Activated CD8-positive, alpha-beta T cell treated with anti-CD3 and anti-CD28 coated beads for 36 hours (primary cell): ENCODE results near the gene PLPP1. TPM values are rescaled to one million over a fixed set of nuclear protein-coding genes. Genes with fewer than 3 reads are reported as not detected.
A peak's percentile ranks its signal among the peaks of the same experiment; 100 is the strongest.

Experiments
- ATAC-seq: fragments of 200-7000 bp; cut with Tn5 transposase; one replicate; pipeline ENCODE4 v1.10.0; 2021; ENCODE audit warnings: mild to moderate bottlenecking, moderate library complexity
- CTCF ChIA-PET: fragments of 350-600 bp; sonication (Branson Sonifier 250); formaldehyde crosslinking; loops from one replicate; lab custom pipeline; 2021; ENCODE audit warnings: antibody characterized with exemption; lab: Charles Lee
- POLR2A ChIA-PET: fragments of 350-600 bp; sonication (Branson Sonifier 250); formaldehyde crosslinking; loops from one replicate; lab custom pipeline; 2021; ENCODE audit warnings: antibody characterized with exemption; lab: Charles Lee
- DNase-seq: peaks from one replicate; pipeline ENCODE4 v3.0.0-alpha.2; 2020
- H3K27ac Mint-ChIP-seq: one replicate; pipeline ENCODE4 v1.8.0; 2021; ENCODE audit warnings: mild to moderate bottlenecking, mixed read lengths
- H3K27me3 Mint-ChIP-seq: one replicate; pipeline ENCODE4 v1.8.0; 2021; ENCODE audit warnings: mixed read lengths
- H3K36me3 Mint-ChIP-seq: one replicate; pipeline ENCODE4 v1.8.0; 2021; ENCODE audit warnings: low read depth, mixed read lengths
- H3K4me1 Mint-ChIP-seq: one replicate; pipeline ENCODE4 v1.8.0; 2021; ENCODE audit warnings: low read depth, mixed read lengths
- H3K4me3 Mint-ChIP-seq: one replicate; pipeline ENCODE4 v1.8.0; 2021; ENCODE audit warnings: mild to moderate bottlenecking, moderate library complexity, mixed read lengths
- H3K9me3 Mint-ChIP-seq: one replicate; pipeline ENCODE4 v1.8.0; 2021; ENCODE audit warnings: mixed read lengths
- CTCF ChIP-seq: fragments of 200-600 bp; IDR thresholded peaks from one replicate; pipeline ENCODE4 v1.8.0; 2022; ENCODE audit warnings: antibody characterized with exemption, mild to moderate bottlenecking
- intact Hi-C: fragments of 100-400 bp; cut with micrococcal nuclease; formaldehyde crosslinking; loops from one replicate; pipeline ENCODE4 v1.10.0; 2022
- total RNA-seq, 2 experiments: library from RNA; stranded (reverse); gene quantifications; one replicate each; pipeline ENCODE4 v1.2.3, GENCODE V29; 2021

The PLPP1 gene
- total RNA-seq, 2 experiments from 2014 or later = 15.9 to 17.6 TPM

GRCh38 chr5:55391707-55392106, 143.1 kb downstream of the PLPP1 start:
- Mint-ChIP-seq H3K4me3 (no peak overlapping the region), H3K9me3 (peaks cover 2% of the 10 kb centered on the region), H3K27me3 (no peaks in the 10 kb centered on the region), H3K36me3 (peaks cover 60% of the 10 kb centered on the region), H3K4me1 (no peaks in the 10 kb centered on the region), H3K27ac (no peak overlapping the region)
- no peak for ATAC-seq
- intact Hi-C loops = no loop called here
- no peak for TF ChIP-seq CTCF
- ChIA-PET CTCF (no interaction called here), POLR2A (no interaction called here)
- no peak for DNase-seq

DNA sequence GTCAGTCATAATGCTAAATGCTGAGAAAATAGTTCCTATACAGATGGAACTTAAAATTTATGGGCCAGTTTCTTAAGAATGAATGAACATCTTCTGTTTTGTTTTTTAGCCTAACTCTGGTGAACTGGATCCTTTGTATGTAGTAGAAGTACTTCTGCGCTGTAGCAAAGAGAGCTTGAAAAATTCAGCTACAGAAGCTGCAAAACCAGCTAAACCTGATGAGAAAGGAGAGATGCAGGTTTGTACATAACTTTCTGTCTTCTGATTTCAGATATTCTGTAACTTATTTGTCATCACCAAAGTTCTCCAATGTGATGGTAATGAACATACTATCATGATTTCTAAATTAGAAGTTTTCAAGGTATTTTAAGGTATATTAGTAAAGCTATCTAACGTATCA, 146.9 kb downstream of the PLPP1 start:
- POLR2A ChIA-PET = no interaction called here
- H3K4me1 Mint-ChIP-seq = peaks cover 21% of the 10 kb centered on the region
- no peak for ATAC-seq
- DNase-seq = no peak
- peaks cover 72% of the 10 kb centered on the region for H3K36me3 Mint-ChIP-seq
- H3K27me3 Mint-ChIP-seq = no peaks in the 10 kb centered on the region
- intact Hi-C loops = no loop called here
- H3K4me3 Mint-ChIP-seq = no peak overlapping the region
- H3K27ac Mint-ChIP-seq = no peak overlapping the region
- no peak for TF ChIP-seq CTCF
- CTCF ChIA-PET = no interaction called here
- peaks cover 7% of the 10 kb centered on the region for H3K9me3 Mint-ChIP-seq

DNA sequence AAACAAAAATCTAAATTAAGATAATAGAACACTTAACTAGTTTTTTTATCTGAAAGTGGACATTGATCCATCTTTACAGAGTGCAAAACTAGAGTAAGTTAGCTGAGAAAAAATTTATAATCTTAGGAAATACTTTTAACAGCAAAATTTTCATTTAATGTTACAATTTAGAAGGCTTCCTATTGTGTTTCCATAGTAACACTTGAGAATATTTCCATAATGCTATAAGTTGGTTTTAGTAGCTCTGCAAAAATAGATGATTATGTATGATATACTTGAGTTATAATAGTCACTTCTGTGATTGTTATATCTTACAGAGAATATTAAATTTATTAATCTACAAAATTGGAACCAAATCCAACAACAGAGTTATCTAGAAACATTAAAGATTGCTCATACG, 148.4 kb downstream of the PLPP1 start:
- ChIA-PET CTCF (interaction anchor here (1.2 to 1.5 kb wide), 2 partner anchors 61 to 305 kb away, joined by 4 to 7 read pairs; no protein-coding TSS in a partner anchor), POLR2A (interaction anchor here (1.1 kb wide), 1 partner anchor 147 kb away, joined by 3 read pairs; no protein-coding TSS in a partner anchor)
- peaks cover 69% of the 10 kb centered on the region for H3K36me3 Mint-ChIP-seq

DNA sequence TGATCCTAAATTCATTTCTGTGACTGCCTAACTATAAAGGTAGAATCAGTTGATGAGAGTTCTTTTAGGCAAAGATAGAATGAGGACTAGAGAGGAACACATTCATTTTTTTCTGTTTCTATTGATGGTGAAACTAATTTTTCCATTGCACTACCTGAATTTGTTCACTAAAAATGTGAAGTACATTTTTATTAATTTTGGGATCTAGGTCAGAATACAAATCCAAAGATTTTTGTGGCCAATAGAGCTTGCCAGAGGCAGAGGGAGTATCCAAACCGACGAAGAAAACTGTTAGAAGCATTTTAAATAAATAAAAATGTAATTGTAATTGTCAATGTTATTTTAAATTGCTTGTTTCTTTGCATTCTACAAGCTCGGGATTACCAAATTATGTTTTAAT, 148.9 kb downstream of the PLPP1 start:
- H3K27ac Mint-ChIP-seq = no peak overlapping the region
- H3K27me3 Mint-ChIP-seq = no peaks in the 10 kb centered on the region
- H3K4me3 Mint-ChIP-seq = no peak overlapping the region
- intact Hi-C loops = no loop called here
- H3K4me1 Mint-ChIP-seq = peaks cover 21% of the 10 kb centered on the region
- H3K36me3 Mint-ChIP-seq = peaks cover 69% of the 10 kb centered on the region
- no peak for TF ChIP-seq CTCF
- peaks cover 7% of the 10 kb centered on the region for H3K9me3 Mint-ChIP-seq
- CTCF ChIA-PET = interaction anchor here (1.1 to 1.5 kb wide), 3 partner anchors 42 to 306 kb away, joined by 3 to 7 read pairs (median 4); no protein-coding TSS in a partner anchor
- POLR2A ChIA-PET = interaction anchor here (1.1 kb wide), 1 partner anchor 148 kb away, joined by 3 read pairs; no protein-coding TSS in a partner anchor
- ATAC-seq (no peak), DNase-seq (no peak)

More for the DNA sequence above, 148.4 kb downstream of the PLPP1 start:
- no peak for DNase-seq
- no peak for TF ChIP-seq CTCF
- intact Hi-C loops = no loop called here
- Mint-ChIP-seq H3K4me3 (no peak overlapping the region), H3K27me3 (no peaks in the 10 kb centered on the region), H3K27ac (no peak overlapping the region), H3K9me3 (peaks cover 5% of the 10 kb centered on the region), H3K4me1 (peaks cover 21% of the 10 kb centered on the region)
- ATAC-seq = no peak

- ChIA-PET POLR2A (no interaction called here), CTCF (interaction anchor here (1.1 kb wide), 1 partner anchor 42 kb away, joined by 3 read pairs; no protein-coding TSS in a partner anchor)
- TF ChIP-seq CTCF = no peak
- peaks cover 21% of the 10 kb centered on the region for H3K4me1 Mint-ChIP-seq
- no peak for DNase-seq
- H3K4me3 Mint-ChIP-seq = no peak overlapping the region
- H3K9me3 Mint-ChIP-seq = peaks cover 7% of the 10 kb centered on the region
- intact Hi-C loops = no loop called here
- no peak for ATAC-seq
- H3K27me3 Mint-ChIP-seq = no peaks in the 10 kb centered on the region
- peak overlapping the region; percentile 2 for H3K27ac Mint-ChIP-seq
- H3K36me3 Mint-ChIP-seq = peaks cover 69% of the 10 kb centered on the region
Observed at GRCh38 chr5:55385227-55385626, 149.5 kb downstream of the PLPP1 start.
